GM10266 (cell line): ENCODE results near the gene CCNT1.
"Not testable (repeated sequence)": the region's sequence is repeated elsewhere in the genome, so short reads cannot be mapped to it uniquely, and the experiment has no call there.

ENCODE experiments used
- DNase-seq: peaks from one replicate; pipeline ENCODE4 v3.0.0; 2012; ENCODE audit errors: extremely low spot score
- CTCF ChIP-seq: IDR thresholded peaks from 2 replicates; pipeline ENCODE4 v1.5.1; 2012; ENCODE audit warnings: mild to moderate bottlenecking, low read depth; ENCODE audit not compliant: control insufficient read depth, insufficient read depth; ENCODE audit errors: missing control alignments

CCNT1 gene

GRCh38 chr12:48659863-48660262, 56.6 kb downstream of the CCNT1 start:
- no peak for DNase-seq
- TF ChIP-seq CTCF: no peak

GRCh38 chr12:48651681-48652080, 64.8 kb downstream of the CCNT1 start:
- no peak for TF ChIP-seq CTCF
- no peak for DNase-seq

- not testable (repeated sequence) for DNase-seq
Observed at GRCh38 chr12:48645354-48645753, 71.2 kb downstream of the CCNT1 start.

- no peak for TF ChIP-seq CTCF
- no peak for DNase-seq
Observed at GRCh38 chr12:48643011-48643410, 73.5 kb downstream of the CCNT1 start.

GRCh38 chr12:48641752-48642555, 74.6 kb downstream of the CCNT1 start:
- not testable (repeated sequence) for DNase-seq

GRCh38 chr12:48640854-48641253, 75.7 kb downstream of the CCNT1 start:
- DNase-seq: no peak
- no peak for TF ChIP-seq CTCF

- DNase-seq: no peak
- TF ChIP-seq CTCF: no peak
Observed at GRCh38 chr12:48640428-48640827, 76.1 kb downstream of the CCNT1 start.
